SIG-M5 treated with dmso at 0.1 percent for 504 hours (cell line): Measurements from ENCODE around the gene CHMP1B.
A peak's percentile ranks its signal among the peaks of the same experiment; 100 is the strongest.
"Not testable (repeated sequence)": the region's sequence is repeated elsewhere in the genome, so short reads cannot be mapped to it uniquely, and the experiment has no call there.

ENCODE experiments used
- DNase-seq: peaks from one replicate; lab custom pipeline; 2025; ENCODE audit not compliant: unreplicated experiment; lab: John Stamatoyannopoulos, UW

Gene CHMP1B

DNA sequence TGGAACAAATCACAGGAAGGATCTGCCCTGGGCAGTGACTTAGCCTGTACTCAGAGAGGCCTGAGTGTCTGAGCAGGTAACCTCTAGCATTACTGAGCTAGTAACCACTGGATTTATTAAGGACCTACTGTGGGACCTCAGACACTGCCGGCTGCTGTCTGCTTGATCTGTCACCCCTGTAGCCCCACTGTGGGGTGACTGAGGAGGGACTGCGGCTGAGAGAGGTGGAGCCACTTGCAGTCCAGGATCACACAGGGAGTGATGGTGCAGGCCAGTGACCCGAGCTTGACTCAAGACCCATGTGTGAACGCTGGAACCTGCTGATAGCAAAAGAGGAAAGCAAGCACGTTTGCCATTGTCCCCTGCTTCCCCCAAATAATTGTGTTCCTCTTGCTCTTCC lies 15.6 kb downstream of the CHMP1B start:
- DNase-seq = no peak

DNA sequence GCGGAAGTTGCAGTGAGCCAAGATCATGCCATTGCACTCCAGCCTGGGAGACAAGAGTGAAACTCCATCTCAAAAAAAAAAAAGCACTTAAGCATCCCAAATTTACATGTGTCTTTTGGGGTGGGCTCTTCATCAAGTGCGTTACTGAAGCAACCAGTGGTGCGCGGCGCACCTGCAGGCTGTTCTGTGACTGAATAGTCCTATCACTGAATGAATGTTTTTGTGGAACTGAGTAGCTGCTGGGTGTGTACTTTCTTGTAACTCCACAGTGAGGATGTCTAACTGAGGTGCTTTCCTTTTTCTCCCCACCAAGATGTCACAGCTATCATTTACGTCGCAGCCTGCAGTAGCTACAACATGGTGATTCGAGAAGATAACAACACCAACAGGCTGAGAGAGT lies 17.0 kb downstream of the CHMP1B start:
- DNase-seq = no peak

DNA sequence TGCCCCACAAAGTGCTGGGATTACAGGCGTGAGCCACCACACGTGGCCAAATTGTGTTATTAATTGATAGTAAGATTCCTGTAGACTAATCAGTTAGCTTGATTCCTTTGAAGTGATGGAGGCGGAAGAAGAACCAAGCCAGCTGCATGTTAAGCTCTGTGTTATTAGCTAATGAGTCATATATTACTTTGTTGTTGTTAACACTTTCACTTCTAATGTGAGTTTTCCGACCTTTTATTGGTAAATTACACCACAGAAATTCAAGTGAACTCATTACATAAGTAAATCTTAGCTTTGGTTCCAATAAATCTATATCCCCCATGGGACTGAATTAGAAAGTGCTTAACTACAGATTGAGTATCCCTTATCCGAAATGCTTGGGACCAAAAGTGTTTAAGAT lies 20.3 kb downstream of the CHMP1B start:
- DNase-seq = no peak

DNA sequence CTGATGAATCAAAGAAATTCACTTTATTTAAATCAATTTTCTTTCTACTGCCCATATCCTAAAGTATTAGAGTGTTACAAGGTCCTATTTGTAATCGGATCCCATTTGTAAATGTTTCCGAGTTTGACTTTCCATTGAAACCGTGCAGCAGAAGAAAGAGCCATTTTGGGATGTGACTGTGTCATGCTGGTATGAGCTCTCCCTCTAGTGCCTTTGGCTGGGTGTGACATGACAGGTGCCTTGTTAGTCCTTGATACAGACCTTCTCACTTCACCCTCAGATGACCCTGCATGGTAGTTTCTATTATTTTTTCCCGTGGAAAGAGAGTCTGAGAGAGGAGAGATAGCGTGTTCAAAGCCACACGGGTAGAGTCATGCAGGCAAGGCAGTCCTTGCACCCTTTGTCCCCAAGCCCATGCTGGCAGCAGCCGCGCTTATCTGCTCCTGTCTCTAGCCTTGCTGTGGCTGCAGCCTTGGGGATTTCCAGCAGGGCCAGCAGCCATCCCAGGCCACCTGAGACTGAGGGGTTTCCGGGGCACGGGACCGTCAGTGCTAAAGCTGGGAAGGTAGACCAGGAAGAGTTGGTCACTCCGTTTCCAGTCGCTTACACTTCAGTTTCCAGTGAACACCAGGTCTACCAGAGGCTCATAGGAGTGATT lies 21.4 kb downstream of the CHMP1B start:
- peak; percentile 37 for DNase-seq

DNA sequence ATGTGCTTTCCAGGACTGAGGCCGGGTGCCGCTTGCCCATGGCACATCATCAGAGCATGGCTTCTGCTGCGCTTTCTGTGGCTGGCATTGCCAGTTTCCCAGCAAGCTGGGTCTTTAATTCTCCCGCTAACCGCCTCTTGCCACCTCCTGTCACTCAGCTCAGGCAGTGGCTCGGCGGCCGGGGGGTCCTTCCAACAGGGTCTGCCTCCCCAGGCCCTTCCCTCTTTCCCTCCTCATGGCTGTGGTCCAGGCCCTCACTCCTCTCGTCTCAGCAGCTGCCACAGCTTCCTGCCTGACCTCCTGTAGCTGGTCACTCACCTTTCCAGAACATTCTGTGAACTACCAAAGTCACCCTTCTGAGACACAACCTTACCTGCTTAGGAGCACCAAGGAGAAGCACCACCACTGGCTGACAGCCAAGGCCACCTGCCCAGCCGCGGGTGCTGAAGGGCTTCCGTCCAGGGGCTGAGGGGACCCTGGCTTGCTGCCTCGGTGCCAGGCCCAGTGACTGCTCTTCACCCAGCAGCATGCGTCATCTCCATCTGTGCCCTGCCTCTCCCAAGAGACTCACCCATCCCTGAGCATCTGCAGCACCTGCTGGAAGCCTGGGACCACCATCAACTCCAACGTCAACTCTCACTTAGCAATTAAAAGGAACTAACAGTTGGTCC lies 22.6 kb downstream of the CHMP1B start:
- DNase-seq = no peak

DNA sequence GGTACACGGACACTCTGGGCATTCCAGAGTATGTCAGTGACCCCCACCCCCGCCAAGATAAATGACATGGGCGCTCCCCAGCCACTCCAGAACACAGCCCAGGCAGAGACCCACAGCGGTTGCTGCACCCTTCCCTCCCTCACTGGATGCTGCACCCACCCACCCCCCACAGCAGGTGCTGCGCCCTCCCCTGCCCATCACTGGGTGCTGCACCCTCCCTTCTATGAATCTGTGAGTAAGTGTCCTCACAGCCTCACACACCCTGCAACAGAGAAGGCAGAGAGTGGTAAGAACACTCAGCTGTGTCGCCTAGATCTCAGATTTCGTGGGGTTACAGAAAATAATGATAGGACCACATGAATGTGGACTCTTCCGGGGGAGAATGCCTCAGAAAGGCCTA lies 23.5 kb downstream of the CHMP1B start:
- DNase-seq = no peak

DNA sequence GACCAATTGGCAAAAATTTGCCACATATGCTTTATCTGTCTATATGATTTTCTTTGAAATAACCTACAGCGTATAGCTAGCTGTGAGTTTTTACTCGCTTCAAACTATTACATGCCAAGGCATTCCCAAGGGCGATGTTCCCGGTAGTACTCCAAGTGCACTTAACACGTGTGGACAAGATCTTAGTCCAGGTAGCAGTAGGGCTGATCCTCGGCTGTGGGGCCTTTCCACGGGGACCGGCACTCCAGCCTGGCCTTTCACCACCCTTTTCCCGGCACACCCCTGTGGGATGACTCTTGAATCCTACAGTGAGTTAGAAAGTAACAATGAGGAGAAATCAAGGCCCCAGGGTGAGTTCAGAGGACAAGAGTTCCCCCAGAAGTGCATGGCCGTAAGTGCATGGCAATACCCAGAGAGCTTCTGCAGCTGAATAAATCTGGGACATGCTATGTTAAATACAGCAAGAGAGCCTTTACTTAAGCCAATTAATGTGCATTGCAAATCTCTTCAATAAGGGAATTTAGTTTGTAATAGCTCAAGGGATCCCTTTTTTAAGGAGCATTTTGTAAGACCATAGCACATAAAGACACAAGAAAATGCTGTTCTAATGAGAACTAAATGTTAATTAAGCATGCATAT lies 26.4 kb downstream of the CHMP1B start:
- no peak for DNase-seq

DNA sequence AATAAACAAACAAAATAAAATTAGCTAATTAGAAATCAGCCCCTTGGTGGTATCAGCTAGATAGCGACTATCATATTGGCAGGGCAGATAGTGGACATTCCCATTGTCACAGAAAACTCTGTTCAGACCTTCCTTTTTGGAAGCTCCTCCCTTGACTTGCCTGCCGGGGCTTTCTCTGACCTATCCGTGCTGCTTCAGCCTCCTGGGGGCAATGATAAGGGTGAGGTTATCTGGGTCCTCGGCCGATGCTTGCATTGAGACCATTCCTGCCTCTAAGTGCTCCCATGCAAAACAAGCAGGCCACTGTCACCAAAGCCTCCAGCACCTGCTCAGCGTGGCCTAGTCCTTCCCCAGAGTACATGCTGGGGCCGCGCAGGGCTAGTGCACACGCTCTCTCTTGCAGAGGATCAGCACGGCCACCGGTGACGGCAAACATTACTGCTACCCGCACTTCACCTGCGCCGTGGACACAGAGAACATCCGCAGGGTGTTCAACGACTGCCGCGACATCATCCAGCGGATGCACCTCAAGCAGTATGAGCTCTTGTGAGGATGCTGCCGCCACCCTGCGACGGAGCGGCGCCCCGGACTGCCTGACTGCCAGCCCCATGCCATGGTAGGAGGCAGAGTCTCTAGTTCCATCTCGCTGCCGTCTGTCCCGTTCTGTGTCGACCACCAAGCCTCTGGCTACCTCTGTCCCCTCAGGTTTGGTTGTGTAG lies 29.5 kb downstream of the CHMP1B start:
- no peak for DNase-seq

DNA sequence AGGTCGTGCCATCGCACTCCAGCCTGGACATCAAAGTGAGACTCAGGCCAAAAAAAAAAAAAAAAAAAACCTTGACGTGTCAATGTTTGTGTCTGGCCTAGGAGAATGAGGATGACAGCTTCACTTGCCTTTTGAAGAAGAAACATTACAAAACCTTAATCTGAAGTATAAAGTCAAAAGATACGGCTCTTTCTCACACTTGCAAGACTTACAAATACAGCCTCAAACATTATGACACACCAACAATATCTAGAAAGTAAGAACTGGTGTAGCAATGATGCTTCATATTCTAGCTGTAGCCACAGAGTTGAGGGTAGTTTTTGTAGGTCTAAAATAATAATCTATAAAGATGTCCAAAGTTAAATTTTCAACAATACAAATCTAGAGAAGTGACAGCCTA lies 31.4 kb downstream of the CHMP1B start:
- DNase-seq = peak; percentile 29

DNA sequence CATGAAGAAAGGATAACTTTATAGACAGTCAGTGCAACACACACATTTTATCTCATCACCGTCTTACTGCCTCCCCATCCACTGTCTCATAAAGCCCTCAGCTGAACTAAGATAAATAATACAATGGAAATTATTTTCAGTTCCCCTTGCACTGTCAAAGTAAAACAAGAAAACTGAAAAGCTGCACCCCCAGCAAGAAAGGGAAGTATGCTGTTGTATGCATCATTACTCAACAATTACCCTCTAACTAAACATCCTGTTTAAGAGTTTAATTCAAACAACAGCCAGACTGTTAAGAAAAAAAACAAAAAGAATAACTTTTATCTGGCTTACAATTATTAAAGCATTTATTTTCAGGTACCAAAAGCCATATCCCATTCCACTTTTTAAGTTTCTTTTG lies 31.9 kb downstream of the CHMP1B start:
- peak; percentile 95 for DNase-seq

DNA sequence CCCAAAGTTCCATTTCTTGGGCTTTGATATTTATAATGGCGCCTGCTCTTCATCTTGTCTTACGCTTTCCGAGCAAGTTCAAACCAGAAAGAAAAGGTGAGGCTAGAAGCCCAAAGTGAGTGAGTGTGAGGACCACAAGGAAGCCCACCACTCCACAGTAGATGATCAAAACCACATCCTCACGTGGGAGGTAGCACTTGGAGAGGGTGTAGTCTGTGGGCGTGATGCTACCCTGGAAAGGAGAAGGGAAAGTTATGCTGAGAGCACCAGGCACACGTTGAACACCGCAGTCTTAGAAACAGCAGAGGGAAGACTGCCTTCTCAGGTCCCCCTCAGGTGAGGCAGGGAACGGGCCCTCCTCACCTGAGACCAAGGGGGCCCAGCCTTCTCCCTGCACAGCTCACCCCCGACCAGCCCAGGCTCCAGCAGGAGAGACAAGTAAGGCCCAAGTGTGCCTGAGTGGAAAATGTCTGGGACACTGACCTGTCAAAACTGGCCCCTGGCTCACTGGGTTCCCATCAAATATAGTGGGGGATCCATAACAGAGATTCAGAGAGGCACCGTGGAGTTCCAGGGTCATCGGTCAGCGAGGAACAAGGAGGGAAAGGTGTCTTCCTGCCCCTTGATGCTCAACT lies 33.3 kb downstream of the CHMP1B start:
- DNase-seq = peak; percentile 34

DNA sequence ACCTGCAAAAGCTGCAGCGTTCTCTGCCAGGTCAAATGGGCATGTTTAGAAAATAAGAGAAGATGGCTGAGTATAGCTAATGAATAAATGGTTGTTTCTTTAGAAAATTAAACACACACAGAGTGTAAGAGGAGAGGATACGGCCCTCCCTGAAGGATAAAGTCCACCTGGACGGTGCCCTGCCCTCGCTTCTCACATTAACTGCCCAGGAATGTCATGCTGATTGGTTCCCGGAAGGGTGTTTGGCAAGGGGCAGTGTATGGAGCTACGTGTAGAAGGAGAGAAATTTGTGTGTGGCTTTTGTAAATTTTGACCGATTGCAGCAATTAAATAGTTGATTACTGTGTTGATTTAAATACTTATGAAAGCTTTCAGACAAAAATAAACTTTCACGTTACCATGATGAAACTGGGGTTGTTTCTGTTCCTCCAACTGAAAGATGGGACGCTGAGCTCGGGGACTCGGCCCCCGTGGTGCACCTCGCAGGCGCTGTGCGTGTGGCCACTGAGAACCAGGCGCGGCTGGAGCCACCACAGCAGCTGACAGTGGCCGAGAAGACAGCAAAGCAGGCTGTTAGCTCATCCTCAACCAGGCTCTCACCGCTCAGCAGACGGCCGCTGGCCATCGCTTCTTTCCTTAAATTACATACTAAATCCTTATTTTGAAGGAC lies 34.2 kb downstream of the CHMP1B start:
- peak; percentile 66 for DNase-seq

DNA sequence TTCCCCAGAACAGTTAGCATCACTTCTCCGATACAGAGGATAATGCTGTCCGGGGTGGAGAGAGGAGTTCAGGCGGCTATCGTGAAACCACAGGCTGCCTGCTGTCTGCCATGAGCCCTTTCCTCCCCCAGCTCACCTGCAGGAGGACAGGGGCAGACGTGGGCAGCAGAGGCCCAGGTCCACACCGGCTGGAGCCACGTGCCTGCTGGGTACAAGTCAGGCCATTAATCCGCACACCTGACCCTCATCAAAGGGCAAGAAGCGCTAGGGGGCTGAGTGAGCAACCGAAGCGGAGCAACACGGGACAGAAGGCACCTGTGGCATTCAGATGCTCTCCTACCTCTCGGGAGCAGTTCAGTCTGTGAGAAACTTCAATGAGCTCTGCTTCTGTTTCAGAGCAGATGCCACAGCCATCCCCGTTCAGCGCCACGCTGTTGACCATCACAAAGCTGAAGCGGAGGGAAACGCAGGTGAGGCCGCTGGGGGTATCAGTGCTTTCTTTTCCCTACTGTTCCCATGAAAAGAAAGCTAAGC lies 35.4 kb downstream of the CHMP1B start:
- DNase-seq = no peak

DNA sequence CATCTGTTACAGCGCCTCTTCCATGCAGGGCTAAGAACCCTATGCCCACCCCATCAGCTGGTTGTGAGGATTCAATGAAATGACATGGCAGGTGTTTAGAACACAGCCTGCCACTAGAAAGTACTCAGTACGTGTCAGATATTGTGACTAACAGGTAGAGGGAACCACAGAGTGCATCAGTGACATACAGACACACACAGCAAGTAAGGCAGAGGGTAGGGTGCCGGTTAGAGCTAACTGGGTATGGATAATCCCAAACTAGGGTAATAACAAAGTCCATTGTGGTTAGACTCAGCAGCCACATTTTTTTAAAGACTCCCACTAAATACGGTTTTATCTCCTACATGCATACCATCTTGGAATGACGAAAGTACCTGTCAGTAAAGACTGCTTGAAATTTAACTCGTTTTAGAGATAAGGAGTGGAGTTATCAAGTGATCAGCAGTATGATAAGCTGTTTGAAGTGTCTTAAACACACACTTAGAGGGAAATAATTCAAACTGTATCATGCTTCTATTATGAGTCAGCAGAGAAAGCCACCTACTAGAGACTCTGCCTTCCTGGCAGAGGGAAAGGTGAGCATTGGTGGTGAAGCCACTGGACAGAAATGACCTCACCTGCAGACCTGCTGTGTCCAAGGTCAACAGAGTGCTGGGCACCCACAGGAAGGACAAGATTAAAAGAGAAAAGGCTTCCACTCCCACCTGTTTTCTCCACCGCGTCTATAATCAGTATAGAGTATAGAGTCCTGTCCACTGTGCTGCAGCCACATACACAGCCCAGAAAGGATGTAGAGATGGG lies 36.3 kb downstream of the CHMP1B start:
- DNase-seq = no peak

DNA sequence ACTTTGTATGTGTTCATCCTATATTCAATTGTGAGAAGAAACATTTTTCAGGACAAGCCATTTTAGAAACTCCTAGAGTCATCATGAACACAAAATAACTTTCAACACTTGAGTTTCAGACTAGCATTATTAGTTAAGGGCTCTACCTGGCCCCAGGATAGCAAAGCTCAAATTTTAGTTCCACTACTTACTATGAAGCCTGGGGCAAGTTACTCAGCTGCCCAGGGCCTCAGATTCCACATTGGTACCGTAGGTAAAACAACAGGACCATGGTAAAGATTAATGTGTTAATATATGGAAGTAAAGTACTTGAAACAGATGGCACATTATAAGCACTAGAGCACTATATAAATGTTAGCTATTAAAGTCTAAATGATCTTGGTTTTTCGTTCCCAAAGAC lies 37.5 kb downstream of the CHMP1B start:
- no peak for DNase-seq

DNA sequence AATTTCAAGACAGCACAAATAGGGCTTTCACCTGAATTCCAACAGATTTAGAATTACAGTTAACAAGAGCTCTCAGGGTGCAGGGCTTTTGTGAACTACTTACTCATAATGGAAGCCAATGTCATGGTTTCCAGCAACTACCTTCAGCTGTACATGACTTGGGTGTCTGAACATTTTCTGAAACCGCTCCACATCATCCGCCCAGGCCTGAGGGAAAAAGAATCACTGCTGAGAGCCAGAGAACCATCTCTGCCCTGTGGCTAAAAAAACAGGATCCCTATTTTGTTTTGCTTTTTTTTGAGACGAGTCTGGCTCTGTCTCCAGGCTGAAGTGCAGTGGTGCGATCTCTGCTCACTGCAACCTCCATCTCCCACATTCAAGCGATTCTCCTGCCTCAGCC lies 38.1 kb downstream of the CHMP1B start:
- no peak for DNase-seq

DNA sequence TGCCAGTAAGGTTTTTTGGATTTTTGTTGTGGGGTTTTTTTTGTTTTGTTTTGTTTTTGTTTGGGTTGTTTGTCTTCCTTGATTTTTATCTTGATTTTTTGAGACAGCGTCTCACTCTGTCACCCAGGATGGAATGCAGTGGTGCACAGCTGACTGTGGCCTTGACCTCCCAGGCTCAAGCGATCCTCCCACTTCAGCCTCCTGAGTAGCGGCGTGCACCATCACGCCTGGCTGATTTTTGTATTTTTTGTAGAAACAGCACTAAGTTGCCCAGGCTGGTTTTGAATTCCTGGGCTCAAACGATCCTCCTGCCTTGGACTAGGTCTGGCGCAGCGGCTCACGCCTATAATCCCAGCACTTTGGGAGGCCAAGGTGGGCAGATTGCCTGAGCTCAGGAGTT lies 40.5 kb downstream of the CHMP1B start:
- DNase-seq = no peak

DNA sequence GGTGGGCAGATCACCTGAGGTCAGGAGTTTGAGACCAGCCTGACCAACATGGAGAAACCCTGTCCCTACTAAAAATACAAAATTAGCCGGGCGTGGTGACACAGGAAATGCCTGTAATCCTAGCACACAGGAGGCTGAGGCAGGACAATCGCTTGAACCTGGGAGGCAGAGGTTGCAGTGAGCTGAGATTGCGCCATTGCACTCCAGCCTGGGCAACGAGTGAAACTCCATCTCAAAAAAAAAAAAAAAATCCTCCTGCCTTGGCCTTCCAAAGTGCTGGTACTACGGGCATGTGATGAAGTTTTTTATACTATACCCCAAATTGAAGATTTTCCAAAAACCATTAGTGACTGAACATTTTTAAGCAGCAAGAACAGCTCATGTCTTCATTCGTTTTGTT lies 41.2 kb downstream of the CHMP1B start:
- not testable (repeated sequence) for DNase-seq

DNA sequence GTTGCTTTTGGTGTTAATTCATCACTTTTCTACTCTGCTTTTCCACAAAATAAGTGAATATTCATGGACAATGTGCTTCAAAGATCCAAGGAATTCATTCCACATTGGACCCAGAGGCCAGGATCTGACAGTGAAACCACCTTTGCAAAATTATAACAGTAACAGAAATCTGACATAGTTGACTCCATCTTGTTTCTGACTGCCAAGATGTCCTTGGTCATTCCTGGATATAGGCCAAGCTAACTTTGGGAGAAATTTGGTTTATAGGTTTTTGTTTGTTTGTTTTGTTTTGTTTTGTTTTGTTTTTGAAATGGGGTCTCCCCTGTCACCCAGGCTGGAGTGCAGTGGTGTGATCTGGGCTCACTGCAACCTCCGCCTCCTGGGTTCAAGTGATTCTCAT lies 46.6 kb downstream of the CHMP1B start:
- no peak for DNase-seq

DNA sequence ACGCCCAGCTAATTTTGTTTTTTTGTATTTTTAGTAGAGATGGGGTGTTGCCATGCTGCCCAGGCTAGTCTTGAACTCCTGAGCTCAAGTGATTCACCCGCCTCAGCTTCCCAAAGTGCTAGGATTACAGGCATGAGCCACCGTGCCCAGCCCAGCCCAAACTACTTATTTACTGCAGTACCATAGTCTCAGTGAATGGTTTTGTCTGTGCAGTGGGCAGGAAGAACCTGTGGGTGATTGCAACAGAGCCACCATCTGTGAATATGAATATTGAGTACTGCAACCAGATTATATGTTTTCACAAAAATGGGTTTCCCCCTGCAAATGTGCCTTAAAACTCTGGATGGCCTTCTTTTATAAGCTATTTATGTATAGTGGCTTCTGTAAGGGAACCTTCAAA lies 47.9 kb downstream of the CHMP1B start:
- no peak for DNase-seq
